GM15510 (cell line): Measurements from ENCODE around the gene TDG.

Experiments
- POLR2A ChIP-seq: IDR thresholded peaks from 3 replicates; pipeline ENCODE4 v1.6.1; 2011; ENCODE audit warnings: borderline replicate concordance; ENCODE audit not compliant: insufficient read length; ENCODE audit errors: extremely low read depth

TDG gene

GRCh38 chr12:104025771-104026170, 60.1 kb downstream of the TDG start:
- no peak for TF ChIP-seq POLR2A

GRCh38 chr12:104026841-104027599, 61.3 kb downstream of the TDG start:
- TF ChIP-seq POLR2A = no peak
